HTERT RPE-1 (cell line): ENCODE data around the gene PDE3B.
"Not testable (repeated sequence)": the region's sequence is repeated elsewhere in the genome, so short reads cannot be mapped to it uniquely, and the experiment has no call there.

Experiments used
- in situ Hi-C: fragments of 300-500 bp; cut with MboI; formaldehyde crosslinking; loops from 4 replicates; pipeline ENCODE4 v1.14.3; 2020; ENCODE audit warnings: low sequenced_read_pairs

Gene PDE3B

GRCh38 chr11:14641801-14642200 is 1.8 kb upstream of the PDE3B start:
- in situ Hi-C loops, result no loop called here

DNA sequence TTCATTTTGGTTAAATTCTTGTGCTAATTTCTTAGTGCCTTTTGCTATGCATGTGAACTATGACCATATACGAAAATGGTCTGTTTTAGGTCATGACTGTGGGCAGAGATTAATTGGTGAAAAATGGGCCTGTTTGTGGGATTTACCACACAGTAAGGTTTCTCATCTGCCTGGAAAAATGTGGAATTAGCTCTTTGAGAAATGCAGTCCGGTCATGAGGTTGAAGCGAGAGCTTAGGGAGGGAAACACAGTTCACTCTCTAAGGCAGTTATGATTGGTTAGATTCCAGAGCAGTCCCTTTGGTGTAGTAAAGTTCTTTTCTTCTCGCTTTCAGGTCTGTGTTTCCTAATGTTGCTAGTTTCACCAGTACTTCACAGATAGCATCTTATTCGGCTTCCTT is 1.2 kb upstream of the PDE3B start:
- in situ Hi-C loops, result no loop called here

- in situ Hi-C loops, result no loop called here
These were observed 519 bp upstream of the PDE3B start for GRCh38 chr11:14642873-14643696.

GRCh38 chr11:14644226-14645014 is 816 bp downstream of the PDE3B start:
- in situ Hi-C loops, result no loop called here

GRCh38 chr11:14645015-14645912 is 1.7 kb downstream of the PDE3B start:
- in situ Hi-C loops, result no loop called here

DNA sequence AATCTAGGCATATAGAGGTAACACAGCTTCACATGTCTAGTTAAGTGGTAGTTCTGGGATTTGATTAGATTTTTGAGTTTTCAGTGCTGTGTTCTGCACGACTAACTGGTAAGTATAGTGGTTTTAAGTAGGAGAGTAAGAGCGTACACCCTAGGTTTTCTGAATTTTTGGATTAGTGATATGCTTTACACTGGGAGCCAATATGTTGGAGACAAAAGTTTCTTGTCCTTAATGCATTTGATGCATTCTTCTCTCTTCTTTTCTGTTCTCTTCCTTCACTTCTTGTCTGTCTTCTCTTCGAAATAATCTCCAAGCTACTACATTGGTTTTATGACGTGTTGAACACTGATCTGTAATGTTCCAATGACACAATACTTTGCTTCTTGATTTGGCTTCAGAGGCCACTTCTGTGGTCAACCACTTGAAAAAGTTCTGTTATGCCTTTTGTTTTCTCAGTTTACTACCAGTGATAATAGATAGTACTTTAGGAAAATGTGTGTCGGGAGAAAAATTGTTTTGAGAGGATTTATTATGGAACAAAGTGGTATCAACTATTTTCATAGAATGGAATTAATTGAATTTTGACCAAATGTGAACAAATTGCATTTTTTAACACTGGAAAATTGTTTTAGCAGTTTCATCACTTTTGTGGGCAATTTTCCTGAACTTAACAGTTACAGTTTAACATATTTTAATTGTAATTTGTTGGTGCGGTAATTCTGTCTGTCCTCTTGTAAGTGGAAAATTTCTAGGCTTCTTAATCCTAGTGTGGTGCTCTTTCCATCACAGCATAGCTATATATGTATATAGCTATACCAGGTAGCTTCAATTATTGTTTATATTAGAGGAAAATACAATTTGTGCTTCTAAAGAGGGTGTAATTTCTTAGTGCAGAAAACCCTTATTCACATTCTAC is 2.6 kb downstream of the PDE3B start:
- in situ Hi-C loops, result no loop called here

GRCh38 chr11:14650064-14650463 is 6.5 kb downstream of the PDE3B start:
- in situ Hi-C loops, result no loop called here

- in situ Hi-C loops, result no loop called here
These were observed 9.5 kb downstream of the PDE3B start for GRCh38 chr11:14653090-14653489.

GRCh38 chr11:14655435-14655834 is 11.8 kb downstream of the PDE3B start:
- in situ Hi-C loops, result no loop called here

GRCh38 chr11:14656536-14657457 is 13.2 kb downstream of the PDE3B start:
- in situ Hi-C loops, result no loop called here

- in situ Hi-C loops, result no loop called here
These were observed 14.2 kb downstream of the PDE3B start for GRCh38 chr11:14657841-14658240.

GRCh38 chr11:14664926-14665325 is 21.3 kb downstream of the PDE3B start:
- in situ Hi-C loops, result not testable (repeated sequence)

DNA sequence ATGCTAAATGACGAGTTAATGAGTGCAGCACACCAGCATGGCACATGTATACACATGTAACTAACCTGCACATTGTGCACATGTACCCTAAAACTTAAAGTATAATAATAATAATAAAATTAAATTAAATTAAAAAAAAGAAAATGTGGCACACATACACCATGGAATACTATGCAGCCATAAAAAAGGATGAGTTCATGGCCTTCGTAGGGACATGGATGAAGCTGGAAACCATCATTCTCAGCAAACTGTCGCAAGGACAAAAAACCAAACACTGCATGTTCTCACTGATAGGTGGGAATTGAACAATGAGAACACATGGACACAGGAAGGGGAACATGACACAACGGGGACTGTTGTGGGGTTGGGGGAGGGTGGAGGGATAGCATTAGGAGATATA is 23.7 kb downstream of the PDE3B start:
- in situ Hi-C loops, result not testable (repeated sequence)

DNA sequence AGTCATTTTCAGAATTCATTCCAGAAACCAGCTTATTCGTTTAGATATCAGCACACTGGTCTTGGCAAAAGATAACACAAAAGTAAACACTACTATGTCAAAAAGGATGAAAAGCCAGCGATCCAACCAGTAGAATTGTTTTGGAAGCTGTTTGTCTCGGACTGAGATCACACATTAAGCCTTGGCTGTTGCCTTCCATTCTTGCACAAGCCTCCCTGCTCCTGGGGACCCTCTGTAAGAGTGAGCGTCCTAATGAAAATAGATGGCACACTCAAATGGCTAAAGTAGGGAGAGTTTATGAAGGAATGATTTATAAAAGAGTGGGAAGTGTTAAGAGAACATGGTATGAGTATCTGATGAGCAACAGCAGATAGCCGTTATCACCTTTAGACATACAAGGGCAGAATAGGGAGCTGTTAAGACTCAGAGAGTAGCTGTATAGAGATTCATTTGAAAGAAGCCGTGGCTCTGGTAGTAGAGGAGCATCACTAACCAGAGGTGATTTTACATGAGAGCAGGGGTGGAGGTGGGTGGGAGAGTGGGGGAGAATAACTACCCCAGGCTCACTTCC is 25.2 kb downstream of the PDE3B start:
- in situ Hi-C loops, result no loop called here

- in situ Hi-C loops, result no loop called here
These were observed 25.9 kb downstream of the PDE3B start for GRCh38 chr11:14669499-14669898.

DNA sequence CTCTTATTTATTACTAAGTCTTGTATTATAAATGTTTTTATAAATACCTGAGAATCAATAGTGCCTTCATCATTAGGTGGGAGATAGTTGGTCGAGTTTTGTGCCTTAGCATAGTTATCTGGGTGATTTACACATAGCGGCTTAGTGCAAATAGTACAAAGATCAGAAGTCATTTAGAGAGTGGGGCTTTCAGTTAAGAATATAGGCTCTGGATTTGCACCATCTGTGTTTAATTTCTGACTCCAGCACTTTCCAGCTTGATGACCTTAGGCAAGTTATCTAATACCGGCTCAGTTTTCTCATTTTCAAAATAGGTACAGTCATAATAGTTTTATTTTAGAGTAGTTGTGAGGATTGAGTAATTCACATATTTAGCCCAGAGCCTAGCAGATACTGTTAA is 26.4 kb downstream of the PDE3B start:
- in situ Hi-C loops, result no loop called here

GRCh38 chr11:14672635-14673034 is 29.0 kb downstream of the PDE3B start:
- in situ Hi-C loops, result no loop called here

DNA sequence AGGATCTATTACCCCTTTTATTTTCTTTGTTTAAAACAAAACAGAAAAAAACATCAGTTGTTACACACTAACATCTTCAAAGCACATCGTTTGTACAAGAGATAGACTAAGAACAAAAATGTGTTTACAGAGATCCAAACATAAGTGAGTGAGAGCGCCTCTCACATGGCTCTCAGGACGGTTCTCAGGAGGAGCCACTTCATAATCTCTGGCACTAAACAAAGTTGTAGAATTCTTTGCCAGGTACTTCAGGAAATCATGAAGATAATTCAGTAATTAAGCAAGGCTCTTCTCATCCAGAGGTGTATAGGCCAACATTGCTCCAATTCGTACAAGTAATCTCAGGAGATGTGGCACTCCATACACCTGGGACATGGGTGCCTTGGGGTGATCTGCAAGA is 29.8 kb downstream of the PDE3B start:
- in situ Hi-C loops, result no loop called here
